CD14-positive monocyte (primary cell): ENCODE results near the gene KIAA0753. TPM values are rescaled to one million over a fixed set of nuclear protein-coding genes. Genes with fewer than 3 reads are reported as not detected.

Source experiments
- DNase-seq, 3 donors: peaks; one replicate each; pipeline ENCODE4 v3.0.0-alpha.2; 2011 to 2022
- H2AFZ ChIP-seq: 2 replicates; pipeline ENCODE4 v1.6.0; 2012; ENCODE audit warnings: mild to moderate bottlenecking, low read depth, low read length, inconsistent platforms; ENCODE audit not compliant: insufficient read depth, poor library complexity, severe bottlenecking
- H3K27ac ChIP-seq, 2 donors: 1 replicate in 1 of 2; 2 replicates in 1 of 2; pipeline ENCODE4 v1.5.1; 2012 to 2013; ENCODE audit warnings: low read length in 2 of 2, control low read depth in 1 of 2, inconsistent platforms in 1 of 2, low read depth in 1 of 2, mild to moderate bottlenecking in 1 of 2
- H3K27me3 ChIP-seq, 2 donors: one replicate each; pipeline versions ENCODE4 v1.6.0 to v1.6.1; 2011 to 2013; ENCODE audit warnings: low read length in 2 of 2; ENCODE audit not compliant: control insufficient read depth in 2 of 2, insufficient read depth in 2 of 2
- H3K36me3 ChIP-seq, 2 donors: replicated peaks in 1 of 2; 1 replicate in 1 of 2; 2 replicates in 1 of 2; pipeline versions ENCODE4 v1.5.1 to v1.6.1; 2012 to 2013; ENCODE audit warnings: low read length in 2 of 2, control low read depth in 1 of 2, inconsistent platforms in 1 of 2, mild to moderate bottlenecking in 1 of 2; ENCODE audit not compliant: insufficient read depth in 2 of 2, control insufficient read depth in 1 of 2
- H3K4me1 ChIP-seq, 2 donors: 1 replicate in 1 of 2; 2 replicates in 1 of 2; pipeline versions ENCODE4 v1.5.1 to v1.6.1; 2012 to 2013; ENCODE audit warnings: low read length in 2 of 2, control low read depth in 1 of 2, inconsistent platforms in 1 of 2, mild to moderate bottlenecking in 1 of 2, moderate library complexity in 1 of 2; ENCODE audit not compliant: insufficient read depth in 2 of 2, control insufficient read depth in 1 of 2
- H3K4me2 ChIP-seq: replicated peaks from 2 replicates; pipeline ENCODE3; 2012; ENCODE audit warnings: low read length, moderate library complexity, mild to moderate bottlenecking; ENCODE audit not compliant: poor library complexity, severe bottlenecking; ENCODE audit errors: extremely low read depth
- H3K4me3 ChIP-seq, 3 experiments: fragments of 200-600 bp in 1 of 3; sonication (generic) in 1 of 3; replicated peaks in 1 of 3; 1 replicate in 2 of 3; 2 replicates in 1 of 3; pipeline ENCODE4 v1.5.1; 2011 to 2013; ENCODE audit warnings: low read length in 3 of 3, mild to moderate bottlenecking in 3 of 3, control low read depth in 2 of 3, low read depth in 2 of 3, inconsistent platforms in 1 of 3, moderate library complexity in 1 of 3
- H3K79me2 ChIP-seq: 2 replicates; pipeline ENCODE4 v1.6.0; 2012; ENCODE audit warnings: mild to moderate bottlenecking, control low read depth, inconsistent platforms, low read length, moderate library complexity; ENCODE audit not compliant: insufficient read depth
- H3K9ac ChIP-seq: 2 replicates; pipeline ENCODE4 v1.6.0; 2017; ENCODE audit warnings: low read length, mild to moderate bottlenecking; ENCODE audit not compliant: insufficient read depth, poor library complexity, severe bottlenecking
- H3K9me3 ChIP-seq, 2 donors: replicated peaks in 1 of 2; 1 replicate in 1 of 2; 2 replicates in 1 of 2; pipeline versions ENCODE4 v1.5.1 to v1.6.1; 2012 to 2013; ENCODE audit warnings: low read length in 2 of 2, control low read depth in 1 of 2; ENCODE audit not compliant: control insufficient read depth in 1 of 2, insufficient read depth in 1 of 2
- H4K20me1 ChIP-seq: 2 replicates; pipeline ENCODE4 v1.6.0; 2012; ENCODE audit warnings: mild to moderate bottlenecking, low read length, control low read depth, moderate library complexity; ENCODE audit not compliant: insufficient read depth
- H3K27ac Mint-ChIP-seq, 7 donors: one replicate each; pipeline ENCODE4 v1.8.0; 2020; ENCODE audit warnings: mild to moderate bottlenecking in 7 of 7, mixed read lengths in 7 of 7, moderate library complexity in 6 of 7, inconsistent platforms in 2 of 7
- H3K27me3 Mint-ChIP-seq, 3 donors: one replicate each; pipeline ENCODE4 v1.8.0; 2021 to 2022; ENCODE audit warnings: low read depth in 3 of 3, mild to moderate bottlenecking in 3 of 3, mixed read lengths in 3 of 3, moderate library complexity in 3 of 3, inconsistent platforms in 1 of 3
- H3K36me3 Mint-ChIP-seq, 2 donors: one replicate each; pipeline ENCODE4 v1.8.0; 2020; ENCODE audit warnings: mixed read lengths in 2 of 2, inconsistent platforms in 1 of 2, mild to moderate bottlenecking in 1 of 2
- H3K4me1 Mint-ChIP-seq: one replicate; pipeline ENCODE4 v1.8.0; 2020; ENCODE audit warnings: mild to moderate bottlenecking, mixed read lengths
- H3K4me3 Mint-ChIP-seq, 2 donors: one replicate each; pipeline ENCODE4 v1.8.0; 2020; ENCODE audit warnings: mild to moderate bottlenecking in 2 of 2, mixed read lengths in 2 of 2, moderate library complexity in 1 of 2
- H3K9me3 Mint-ChIP-seq, 7 donors: one replicate each; pipeline ENCODE4 v1.8.0; 2020 to 2022; ENCODE audit warnings: mixed read lengths in 7 of 7, mild to moderate bottlenecking in 6 of 7, moderate library complexity in 6 of 7, inconsistent platforms in 2 of 7
- CTCF ChIP-seq: fragments of 200-600 bp; IDR thresholded peaks from one replicate; pipeline ENCODE4 v1.8.0; 2022; ENCODE audit warnings: antibody characterized with exemption, mild to moderate bottlenecking
- WGBS: methylation state at CpG from one replicate; pipeline ENCODE4 v1.1.5; 2013; ENCODE audit warnings: missing lambda C conversion rate; ENCODE audit not compliant: insufficient coverage; 5-methylcytosine and 5-hydroxymethylcytosine counted together
- intact Hi-C, 2 donors: fragments of 100-400 bp; cut with micrococcal nuclease; formaldehyde crosslinking; loops; one replicate each; pipeline versions ENCODE4 v1.15.0 to v1.15.1; 2023
- polyA plus RNA-seq, 3 donors: library from polyadenylated mRNA; depleted of rRNA in 1 of 3; unstranded in 2 of 3; stranded (reverse) in 1 of 3; fragments of 300-500 nt in 2 of 3; fragments of >200 nt in 1 of 3; fragmentation: Illumina TruSeq in 2 of 3; gene quantifications; 1 replicate in 2 of 3; 2 replicates in 1 of 3; pipeline ENCODE4 v1.2.3, GENCODE V29; 2012 to 2021

KIAA0753 gene
- polyA plus RNA-seq, 3 donors, result 1.7 to 6.6 (median 3.5) TPM

GRCh38 chr17:6639014-6639585 lies 1.4 kb downstream of the KIAA0753 start:
- peak overlapping the region; percentile 89 for H2AFZ ChIP-seq

More at GRCh38 chr17:6639014-6639585, 1.4 kb downstream of the KIAA0753 start:
- 65% methylated on average over 15 of the region's 15 CpGs for WGBS
- TF ChIP-seq CTCF, result no peak
- peak in 1 of 3 donors; percentile 3 for DNase-seq
- H3K4me3 Mint-ChIP-seq, result peak overlapping the region; percentile 97 to 99
- Histone ChIP-seq H3K4me3 (peak overlapping the region; percentile 86 to 95 (median 94)), H3K9ac (peak overlapping the region; percentile 74), H3K36me3 (peaks cover 10 to 22% of the 10 kb centered on the region in 2 donors), H3K79me2 (peaks cover 28% of the 10 kb centered on the region), H3K9me3 (no peaks in the 10 kb centered on the region), H3K27me3 (no peaks in the 10 kb centered on the region), H3K27ac (no peak overlapping the region), H3K4me2 (peak overlapping the region; percentile 88), H3K4me1 (peaks cover 21 to 33% of the 10 kb centered on the region in 2 donors), H4K20me1 (peaks cover 14% of the 10 kb centered on the region)
- H3K27me3 Mint-ChIP-seq, result peaks cover 0 to 11% (median 3%) of the 10 kb centered on the region in 3 donors
- H3K9me3 Mint-ChIP-seq, result no peaks in the 10 kb centered on the region
- intact Hi-C loops, result no loop called here
- H3K4me1 Mint-ChIP-seq, result peaks cover 35% of the 10 kb centered on the region
- peaks cover 21 to 31% of the 10 kb centered on the region in 2 donors for H3K36me3 Mint-ChIP-seq
- H3K27ac Mint-ChIP-seq, result peak overlapping the region in 4 of 7 donors; percentile 45 to 98 (median 94)
